Spleen (tissue), 7 donors: ENCODE measurements around the gene ADARB2.
A peak's percentile ranks its signal among the peaks of the same experiment; 100 is the strongest.

Experiments
- POLR2AphosphoS5 ChIP-seq, 3 donors: sonication (generic); formaldehyde crosslinking; IDR thresholded peaks; one replicate each; pipeline ENCODE4 v1.5.1; 2017; ENCODE audit warnings: antibody characterized with exemption in 3 of 3
- TF ChIP-seq, protein P1 (sequence below), 11 experiments: fragments of 200-600 bp in 7 of 11; fragments of 450-650 bp in 4 of 11; sonication (generic) in 4 of 11; IDR thresholded peaks in 8 of 11; conservative IDR thresholded peaks in 3 of 11; 1 replicate in 7 of 11; 2 replicates in 4 of 11; pipeline versions ENCODE4 v1.4.0 to v1.8.0; 2016 to 2021; ENCODE audit warnings: antibody characterized with exemption in 11 of 11, inconsistent platforms in 4 of 11, mild to moderate bottlenecking in 1 of 11
- donor health status: DM: no; HTN: no; CAD: no; lungs with moderate emphysema.
- donor health status: DM: no; HTN: no; CAD: no.
- donor health status: DM: no; HTN: no; CAD: no.

DNA sequence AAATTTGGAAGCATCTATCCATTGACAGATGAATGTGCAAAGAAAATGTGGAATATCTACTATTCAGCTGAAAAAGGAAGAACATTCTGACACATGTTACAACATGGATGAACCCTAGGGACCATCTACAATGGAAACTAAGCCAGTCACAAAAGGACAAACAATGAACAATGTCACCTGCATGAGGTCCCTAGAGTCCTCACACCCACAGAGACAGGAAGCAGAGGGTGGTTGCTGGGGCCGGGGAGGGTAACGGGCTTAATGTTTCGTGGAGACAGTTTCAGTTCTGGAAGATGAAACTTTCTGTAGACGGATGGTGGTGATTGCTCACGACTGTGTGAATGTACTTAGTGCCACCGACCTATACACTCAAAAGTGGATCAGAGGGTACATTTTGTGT, 282.9 kb downstream of the ADARB2 start:
- peak in 1 of 3 donors; percentile 65 for TF ChIP-seq POLR2AphosphoS5 (IDR thresholded peaks at IDR 0.05)
- TF ChIP-seq, protein P1, sequence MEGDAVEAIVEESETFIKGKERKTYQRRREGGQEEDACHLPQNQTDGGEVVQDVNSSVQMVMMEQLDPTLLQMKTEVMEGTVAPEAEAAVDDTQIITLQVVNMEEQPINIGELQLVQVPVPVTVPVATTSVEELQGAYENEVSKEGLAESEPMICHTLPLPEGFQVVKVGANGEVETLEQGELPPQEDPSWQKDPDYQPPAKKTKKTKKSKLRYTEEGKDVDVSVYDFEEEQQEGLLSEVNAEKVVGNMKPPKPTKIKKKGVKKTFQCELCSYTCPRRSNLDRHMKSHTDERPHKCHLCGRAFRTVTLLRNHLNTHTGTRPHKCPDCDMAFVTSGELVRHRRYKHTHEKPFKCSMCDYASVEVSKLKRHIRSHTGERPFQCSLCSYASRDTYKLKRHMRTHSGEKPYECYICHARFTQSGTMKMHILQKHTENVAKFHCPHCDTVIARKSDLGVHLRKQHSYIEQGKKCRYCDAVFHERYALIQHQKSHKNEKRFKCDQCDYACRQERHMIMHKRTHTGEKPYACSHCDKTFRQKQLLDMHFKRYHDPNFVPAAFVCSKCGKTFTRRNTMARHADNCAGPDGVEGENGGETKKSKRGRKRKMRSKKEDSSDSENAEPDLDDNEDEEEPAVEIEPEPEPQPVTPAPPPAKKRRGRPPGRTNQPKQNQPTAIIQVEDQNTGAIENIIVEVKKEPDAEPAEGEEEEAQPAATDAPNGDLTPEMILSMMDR (IDR thresholded peaks at IDR 0.05 in 8 of 11, conservative IDR thresholded peaks at IDR 0.05 in 3 of 11): no peak
